ENCODE results near the gene IRF8. TPM values are rescaled to one million over a fixed set of nuclear protein-coding genes. Genes with fewer than 3 reads are reported as not detected.
"Not testable (repeated sequence)": the region's sequence is repeated elsewhere in the genome, so short reads cannot be mapped to it uniquely, and the experiment has no call there.

The IRF8 gene
- total RNA-seq, 2 experiments from 2014 or later, result 11.6 to 14.7 TPM

- H3K27ac Mint-ChIP-seq; H3K4me1 Mint-ChIP-seq; DNase-seq; H3K36me3 Mint-ChIP-seq (ENCODE audit: low read depth); H3K4me3 Mint-ChIP-seq; H3K9me3 Mint-ChIP-seq; CTCF ChIA-PET; POLR2A ChIA-PET: not testable (repeated sequence)
- peaks cover 28% of the 10 kb centered on the region for H3K27me3 Mint-ChIP-seq
These were observed 24.9 kb upstream of the IRF8 start for GRCh38 chr16:85874031-85874430.

- POLR2A ChIA-PET, result no interaction called here
- Mint-ChIP-seq H3K9me3 (peaks cover 2% of the 10 kb centered on the region), H3K27ac (no peak overlapping the region), H3K36me3 (ENCODE audit: low read depth) (no peaks in the 10 kb centered on the region), H3K27me3 (peaks cover 33% of the 10 kb centered on the region), H3K4me3 (no peak overlapping the region), H3K4me1 (peaks cover 9% of the 10 kb centered on the region)
- no peak for DNase-seq
- CTCF ChIA-PET, result no interaction called here
These were observed 20.6 kb upstream of the IRF8 start for GRCh38 chr16:85878407-85878806.

DNA sequence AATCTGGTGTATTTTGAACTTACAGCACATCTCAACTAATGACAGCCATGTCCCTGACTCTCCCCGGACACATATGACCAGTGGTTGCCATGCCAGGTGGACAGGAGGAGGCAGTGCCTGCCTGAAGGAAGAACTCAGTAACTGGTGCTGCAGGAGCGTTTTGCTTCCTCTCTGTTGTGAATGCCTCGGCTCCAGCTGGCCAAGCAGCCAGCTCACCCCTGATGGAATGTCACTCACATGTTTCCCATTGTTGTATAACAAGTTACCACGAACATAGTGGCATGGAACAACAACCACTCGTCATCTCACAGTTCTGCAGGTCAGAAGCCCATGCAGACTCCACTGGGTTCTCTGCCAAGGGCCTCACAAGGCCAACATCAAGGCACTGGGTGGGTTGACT, 20.1 kb upstream of the IRF8 start:
- no peak for DNase-seq
- Mint-ChIP-seq H3K4me3 (no peak overlapping the region), H3K4me1 (peaks cover 9% of the 10 kb centered on the region), H3K9me3 (peaks cover 2% of the 10 kb centered on the region), H3K36me3 (ENCODE audit: low read depth) (no peaks in the 10 kb centered on the region), H3K27ac (no peak overlapping the region), H3K27me3 (peaks cover 34% of the 10 kb centered on the region)
- ChIA-PET POLR2A (no interaction called here), CTCF (no interaction called here)

GRCh38 chr16:85879549-85879948, 19.4 kb upstream of the IRF8 start:
- DNase-seq, result no peak
- POLR2A ChIA-PET, result no interaction called here
- Mint-ChIP-seq H3K4me1 (peaks cover 9% of the 10 kb centered on the region), H3K27me3 (peaks cover 36% of the 10 kb centered on the region), H3K36me3 (ENCODE audit: low read depth) (no peaks in the 10 kb centered on the region), H3K4me3 (no peak overlapping the region), H3K27ac (no peak overlapping the region), H3K9me3 (peaks cover 2% of the 10 kb centered on the region)
- CTCF ChIA-PET, result no interaction called here

- POLR2A ChIA-PET, result no interaction called here
- no peak for DNase-seq
- peaks cover 2% of the 10 kb centered on the region for H3K9me3 Mint-ChIP-seq
- no peak overlapping the region for H3K4me3 Mint-ChIP-seq
- CTCF ChIA-PET, result no interaction called here
- peaks cover 37% of the 10 kb centered on the region for H3K27me3 Mint-ChIP-seq
- H3K36me3 Mint-ChIP-seq (ENCODE audit: low read depth), result no peaks in the 10 kb centered on the region
- peaks cover 9% of the 10 kb centered on the region for H3K4me1 Mint-ChIP-seq
- H3K27ac Mint-ChIP-seq, result no peak overlapping the region
These were observed 18.8 kb upstream of the IRF8 start for GRCh38 chr16:85879975-85880831.

- no peak for DNase-seq
- Mint-ChIP-seq H3K27ac (no peak overlapping the region), H3K4me3 (no peak overlapping the region), H3K4me1 (peaks cover 9% of the 10 kb centered on the region), H3K27me3 (peaks cover 33% of the 10 kb centered on the region), H3K36me3 (ENCODE audit: low read depth) (no peaks in the 10 kb centered on the region), H3K9me3 (peaks cover 2% of the 10 kb centered on the region)
- POLR2A ChIA-PET, result no interaction called here
- CTCF ChIA-PET, result no interaction called here
These were observed 18.1 kb upstream of the IRF8 start for GRCh38 chr16:85880861-85881260.

DNA sequence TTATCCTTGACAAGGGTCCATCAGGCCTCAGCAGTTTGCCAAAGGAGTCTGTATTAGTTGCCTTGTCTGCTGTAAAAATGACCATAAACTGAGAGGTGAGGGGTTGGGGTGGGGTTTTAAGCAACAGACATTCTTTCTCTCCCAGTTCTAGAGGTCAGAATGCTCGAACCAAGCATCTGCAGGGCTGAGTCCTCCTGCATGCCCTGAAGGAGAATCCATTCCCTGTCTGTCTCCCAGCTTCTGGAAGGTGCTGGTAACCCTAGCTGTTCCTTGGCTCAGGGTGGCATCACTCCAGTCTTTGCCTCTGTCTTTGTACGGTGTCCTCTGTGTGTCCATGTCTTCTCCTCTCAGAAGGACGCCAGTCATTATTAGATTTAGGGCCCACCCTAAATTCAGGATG, 17.5 kb upstream of the IRF8 start:
- H3K27ac Mint-ChIP-seq, result no peak overlapping the region
- ChIA-PET CTCF (no interaction called here), POLR2A (no interaction called here)
- H3K9me3 Mint-ChIP-seq, result peaks cover 2% of the 10 kb centered on the region
- no peak for DNase-seq
- no peak overlapping the region for H3K4me3 Mint-ChIP-seq
- no peaks in the 10 kb centered on the region for H3K36me3 Mint-ChIP-seq (ENCODE audit: low read depth)
- H3K4me1 Mint-ChIP-seq, result peaks cover 9% of the 10 kb centered on the region
- peaks cover 27% of the 10 kb centered on the region for H3K27me3 Mint-ChIP-seq

GRCh38 chr16:85882181-85882810, 16.7 kb upstream of the IRF8 start:
- peaks cover 9% of the 10 kb centered on the region for H3K4me1 Mint-ChIP-seq
- H3K36me3 Mint-ChIP-seq (ENCODE audit: low read depth), result no peaks in the 10 kb centered on the region
- no peak overlapping the region for H3K4me3 Mint-ChIP-seq
- ChIA-PET POLR2A (no interaction called here), CTCF (no interaction called here)
- no peak for DNase-seq
- H3K27me3 Mint-ChIP-seq, result peaks cover 21% of the 10 kb centered on the region
- no peak overlapping the region for H3K27ac Mint-ChIP-seq
- no peaks in the 10 kb centered on the region for H3K9me3 Mint-ChIP-seq

DNA sequence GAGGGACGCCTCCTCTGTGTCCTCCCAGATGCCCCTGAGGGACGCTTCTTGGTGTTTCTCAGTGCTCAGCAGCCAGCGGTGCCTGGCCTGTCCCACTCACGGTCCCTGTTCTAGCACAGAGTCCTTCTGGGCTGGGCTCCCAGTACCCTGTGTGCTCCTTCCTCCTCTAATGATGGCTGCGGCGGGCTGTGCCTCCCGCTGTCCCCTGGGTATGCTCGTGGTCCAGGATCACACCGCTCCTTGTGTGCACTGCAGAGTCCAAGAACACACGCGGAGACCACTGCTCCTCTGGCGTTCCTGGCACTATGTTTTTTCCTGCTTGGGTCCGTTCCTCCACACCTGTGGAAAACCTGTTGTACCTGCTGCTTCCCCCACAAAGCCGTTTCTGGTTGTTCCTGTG, 15.1 kb upstream of the IRF8 start:
- Mint-ChIP-seq H3K4me1 (peaks cover 15% of the 10 kb centered on the region), H3K27me3 (peaks cover 26% of the 10 kb centered on the region), H3K36me3 (ENCODE audit: low read depth) (no peaks in the 10 kb centered on the region), H3K9me3 (no peaks in the 10 kb centered on the region), H3K4me3 (no peak overlapping the region), H3K27ac (no peak overlapping the region)
- DNase-seq, result no peak
- CTCF ChIA-PET, result no interaction called here
- POLR2A ChIA-PET, result no interaction called here

DNA sequence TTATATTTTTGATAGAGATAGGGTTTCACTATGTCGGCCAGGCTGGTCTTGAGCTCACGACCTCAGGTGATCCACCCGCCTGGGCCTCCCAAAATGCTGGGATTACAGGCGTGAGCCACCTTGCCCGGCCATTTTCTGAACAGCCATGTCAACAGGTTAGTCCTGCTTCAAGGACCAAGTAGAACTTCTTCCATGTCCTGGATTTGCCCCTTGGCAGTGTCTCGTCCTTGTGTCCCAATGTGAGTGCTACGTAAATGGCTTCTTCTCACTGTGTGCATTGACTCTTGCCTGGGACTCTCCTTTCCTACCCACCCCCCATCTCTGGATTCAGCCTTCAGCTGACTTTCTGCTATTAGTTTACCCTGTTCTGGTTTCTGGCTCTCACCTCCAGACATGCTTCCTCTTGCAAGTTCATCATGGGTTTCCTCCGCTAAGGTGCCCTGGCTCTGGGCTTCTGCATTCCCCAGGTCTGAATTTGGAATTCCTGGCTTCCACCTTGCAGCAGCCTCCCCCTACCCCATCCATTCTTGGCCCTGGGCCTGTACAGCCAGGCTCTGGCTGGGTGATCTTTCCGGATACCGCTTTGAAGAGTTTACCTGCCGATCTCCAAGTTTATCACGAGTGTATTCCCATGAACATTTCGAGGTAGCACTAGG, 14.0 kb upstream of the IRF8 start:
- Mint-ChIP-seq H3K27ac (no peak overlapping the region), H3K4me3 (no peak overlapping the region), H3K9me3 (no peaks in the 10 kb centered on the region), H3K27me3 (peaks cover 26% of the 10 kb centered on the region), H3K36me3 (ENCODE audit: low read depth) (no peaks in the 10 kb centered on the region), H3K4me1 (peaks cover 23% of the 10 kb centered on the region)
- no peak for DNase-seq
- ChIA-PET POLR2A (no interaction called here), CTCF (no interaction called here)

- Mint-ChIP-seq H3K9me3 (no peaks in the 10 kb centered on the region), H3K4me3 (no peak overlapping the region), H3K4me1 (peaks cover 19% of the 10 kb centered on the region), H3K27me3 (peaks cover 23% of the 10 kb centered on the region), H3K27ac (no peak overlapping the region), H3K36me3 (ENCODE audit: low read depth) (no peaks in the 10 kb centered on the region)
- no peak for DNase-seq
- ChIA-PET CTCF (no interaction called here), POLR2A (no interaction called here)
These were observed 13.4 kb upstream of the IRF8 start for GRCh38 chr16:85885537-85885936.

DNA sequence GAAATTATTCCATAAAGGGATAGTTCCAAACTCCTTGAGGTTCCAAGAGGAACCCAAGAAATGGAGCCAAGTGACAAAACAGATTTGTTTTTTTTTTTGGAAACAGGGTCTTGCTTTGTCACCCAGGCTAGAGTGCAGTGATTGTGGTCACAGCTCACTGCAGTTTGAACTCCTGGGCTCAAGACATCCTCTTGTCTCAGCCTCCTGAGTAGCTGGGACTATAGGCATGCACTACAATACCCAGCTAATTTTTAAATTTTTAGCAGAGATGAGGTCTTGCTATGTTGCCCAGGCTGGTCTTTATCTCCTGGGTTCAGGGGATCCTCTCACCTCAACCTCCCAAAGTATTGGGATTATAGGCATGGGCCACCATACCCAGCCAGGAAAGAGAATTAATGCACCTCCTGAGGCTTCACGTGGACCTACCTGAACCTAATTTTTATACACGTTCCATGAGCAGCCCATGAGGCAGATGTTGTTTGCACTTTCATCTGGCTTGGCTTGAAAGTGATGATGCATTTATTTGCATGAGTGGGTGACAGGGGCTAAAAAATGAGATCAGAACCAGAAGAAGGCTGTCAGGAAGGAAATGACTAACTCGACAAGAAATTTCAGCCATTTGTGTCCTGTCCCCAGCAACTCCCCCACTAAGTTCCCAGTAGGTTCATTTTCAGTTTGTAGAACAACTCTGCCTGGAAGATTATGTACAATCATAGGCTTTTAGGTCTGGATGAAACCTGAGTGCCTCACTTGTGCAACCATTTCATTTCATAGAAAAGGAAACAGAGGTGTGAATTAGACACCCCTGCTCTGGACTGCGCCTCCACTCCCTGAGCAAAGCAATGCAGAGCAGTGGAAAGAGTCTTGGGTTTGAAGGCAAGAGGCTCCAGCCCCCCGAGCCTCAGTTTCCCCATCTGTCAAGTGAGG, 10.3 kb upstream of the IRF8 start:
- ChIA-PET CTCF (no interaction called here), POLR2A (no interaction called here)
- H3K27ac Mint-ChIP-seq, result peak overlapping the region; percentile 15

More for the DNA sequence above, 10.3 kb upstream of the IRF8 start:
- DNase-seq, result no peak
- Mint-ChIP-seq H3K27me3 (peaks cover 16% of the 10 kb centered on the region), H3K9me3 (no peaks in the 10 kb centered on the region), H3K36me3 (ENCODE audit: low read depth) (no peaks in the 10 kb centered on the region), H3K4me1 (peaks cover 19% of the 10 kb centered on the region), H3K4me3 (no peak overlapping the region)
